ENCODE measurements around the gene TNRC6A. TPM values are rescaled to one million over a fixed set of nuclear protein-coding genes. Genes with fewer than 3 reads are reported as not detected.

TNRC6A gene
- total RNA-seq, 2 donors from 2014 or later = 71.5 to 72.1 TPM

GRCh38 chr16:24875466-24875865 is 146.0 kb downstream of the TNRC6A start:
- H3K27ac Mint-ChIP-seq = no peak overlapping the region
- H3K4me3 Mint-ChIP-seq = no peak overlapping the region
- no peak for DNase-seq
- ATAC-seq = no peak
- H3K27me3 Mint-ChIP-seq = peaks cover 9% of the 10 kb centered on the region
- H3K4me1 Mint-ChIP-seq = no peaks in the 10 kb centered on the region
- peaks cover 2% of the 10 kb centered on the region for H3K36me3 Mint-ChIP-seq (ENCODE audit: low read depth)
- H3K9me3 ChIP-seq (ENCODE audit: control insufficient read depth, low read length, poor library complexity, severe bottlenecking) = no peaks in the 10 kb centered on the region

Other genes with a start within 250 kb of the TNRC6A start
- gene RBBP6, start 190.1 kb upstream of the TNRC6A start, total RNA-seq = 100 to 1,000 TPM; 122 to 153 TPM
- under 1 TPM in 1 of 2 donors, not detected in 1; 0.60 TPM for gene SLC5A11, start 116.3 kb downstream of the TNRC6A start, total RNA-seq

Measured in T-helper 17 cell (primary cell).